NT2/D1 (cell line): ENCODE results near the gene PGGHG.

ENCODE experiments used
- DNase-seq: peaks from one replicate; pipeline ENCODE4 v3.0.0-alpha.2; 2011; ENCODE audit warnings: low read depth, low spot score
- H3K27me3 ChIP-seq: 2 replicates; pipeline ENCODE4 v1.6.0; 2011; ENCODE audit warnings: mild to moderate bottlenecking; ENCODE audit not compliant: insufficient read length, insufficient read depth
- H3K36me3 ChIP-seq: 2 replicates; pipeline ENCODE4 v1.6.1; 2011; ENCODE audit warnings: mild to moderate bottlenecking, low read length, mixed read lengths; ENCODE audit not compliant: insufficient read depth, insufficient read length
- H3K4me1 ChIP-seq: 2 replicates; pipeline ENCODE4 v1.5.1; 2011; ENCODE audit not compliant: insufficient read depth, insufficient read length
- H3K4me3 ChIP-seq: 2 replicates; pipeline ENCODE4 v1.5.1; 2011; ENCODE audit warnings: low read depth; ENCODE audit not compliant: insufficient read length
- H3K9ac ChIP-seq: 2 replicates; pipeline ENCODE4 v1.6.0; 2011; ENCODE audit warnings: low read depth; ENCODE audit not compliant: insufficient read length
- H3K9me3 ChIP-seq: 2 replicates; pipeline ENCODE4 v1.5.1; 2011; ENCODE audit warnings: mild to moderate bottlenecking, low read length; ENCODE audit not compliant: insufficient read depth
- SUZ12 ChIP-seq: IDR thresholded peaks from 2 replicates; pipeline ENCODE4 v1.6.1; 2011; ENCODE audit not compliant: insufficient read length, insufficient read depth; ENCODE audit errors: extremely low read depth
- YY1 ChIP-seq: IDR thresholded peaks from 2 replicates; pipeline ENCODE4 v1.6.1; 2011; ENCODE audit not compliant: insufficient read length, insufficient read depth
- ZNF274 ChIP-seq: IDR thresholded peaks from 2 replicates; pipeline ENCODE4 v1.6.1; 2011; ENCODE audit warnings: mild to moderate bottlenecking, low read depth, low read length

The PGGHG gene

GRCh38 chr11:288478-289397, at the start of gene PGGHG:
PGGHG (plus strand) TSS chr11:289126; CDS start chr11:289817, 691 bp downstream.
- peak within 1 kb of the TSS; percentile 59 for H3K4me3 ChIP-seq
- peaks cover 33% of the 10 kb centered on the region for H3K36me3 ChIP-seq
- no peaks in the 10 kb centered on the region for H3K9me3 ChIP-seq
- DNase-seq: no peak
- no peak for TF ChIP-seq SUZ12
- TF ChIP-seq YY1: no peak
- no peak for TF ChIP-seq ZNF274
- peak within 1 kb of the TSS; percentile 90 for H3K9ac ChIP-seq
- peaks cover 17% of the 10 kb centered on the region for H3K27me3 ChIP-seq
- H3K4me1 ChIP-seq: peaks cover 31% of the 10 kb centered on the region

GRCh38 chr11:240315-240714, 48.6 kb upstream of the PGGHG start:
- no peak overlapping the region for H3K4me3 ChIP-seq
- no peak for TF ChIP-seq ZNF274
- no peak for TF ChIP-seq SUZ12
- TF ChIP-seq YY1: no peak
- no peaks in the 10 kb centered on the region for H3K27me3 ChIP-seq
- no peaks in the 10 kb centered on the region for H3K4me1 ChIP-seq
- no peaks in the 10 kb centered on the region for H3K9me3 ChIP-seq
- no peak for DNase-seq
- H3K9ac ChIP-seq: no peak overlapping the region
- peaks cover 70% of the 10 kb centered on the region for H3K36me3 ChIP-seq

- no peaks in the 10 kb centered on the region for H3K27me3 ChIP-seq
- no peak overlapping the region for H3K9ac ChIP-seq
- H3K4me1 ChIP-seq: no peaks in the 10 kb centered on the region
- no peak for TF ChIP-seq SUZ12
- TF ChIP-seq YY1: no peak
- TF ChIP-seq ZNF274: no peak
- no peaks in the 10 kb centered on the region for H3K9me3 ChIP-seq
- H3K4me3 ChIP-seq: no peak overlapping the region
- DNase-seq: no peak
- peaks cover 82% of the 10 kb centered on the region for H3K36me3 ChIP-seq
These were observed 47.3 kb upstream of the PGGHG start for GRCh38 chr11:241634-242033.

- Histone ChIP-seq H3K9ac (no peak overlapping the region), H3K27me3 (no peaks in the 10 kb centered on the region), H3K9me3 (no peaks in the 10 kb centered on the region), H3K36me3 (peaks cover 95% of the 10 kb centered on the region), H3K4me3 (no peak overlapping the region), H3K4me1 (no peaks in the 10 kb centered on the region)
- TF ChIP-seq SUZ12 (no peak), ZNF274 (no peak), YY1 (no peak)
- DNase-seq: no peak
These were observed 44.5 kb upstream of the PGGHG start for GRCh38 chr11:244376-244775.

GRCh38 chr11:249062-249461, 39.9 kb upstream of the PGGHG start:
- no peaks in the 10 kb centered on the region for H3K27me3 ChIP-seq
- TF ChIP-seq ZNF274: no peak
- no peak for TF ChIP-seq YY1
- TF ChIP-seq SUZ12: no peak
- no peak overlapping the region for H3K4me3 ChIP-seq
- H3K36me3 ChIP-seq: peaks cover 97% of the 10 kb centered on the region
- H3K4me1 ChIP-seq: no peaks in the 10 kb centered on the region
- no peak for DNase-seq
- H3K9me3 ChIP-seq: no peaks in the 10 kb centered on the region
- H3K9ac ChIP-seq: no peak overlapping the region

GRCh38 chr11:250274-250673, 38.7 kb upstream of the PGGHG start:
- no peak for TF ChIP-seq SUZ12
- no peak for TF ChIP-seq ZNF274
- no peak for TF ChIP-seq YY1
- no peak for DNase-seq
- H3K36me3 ChIP-seq: peaks cover 85% of the 10 kb centered on the region
- H3K4me3 ChIP-seq: no peak overlapping the region
- no peaks in the 10 kb centered on the region for H3K27me3 ChIP-seq
- H3K9me3 ChIP-seq: no peaks in the 10 kb centered on the region
- no peaks in the 10 kb centered on the region for H3K4me1 ChIP-seq
- no peak overlapping the region for H3K9ac ChIP-seq

GRCh38 chr11:250740-251299, 38.1 kb upstream of the PGGHG start:
- Histone ChIP-seq H3K9me3 (no peaks in the 10 kb centered on the region), H3K36me3 (peaks cover 81% of the 10 kb centered on the region), H3K4me1 (no peaks in the 10 kb centered on the region), H3K27me3 (no peaks in the 10 kb centered on the region), H3K4me3 (no peak overlapping the region), H3K9ac (no peak overlapping the region)
- TF ChIP-seq SUZ12 (no peak), YY1 (no peak), ZNF274 (no peak)
- peak; percentile 59 for DNase-seq
